OCI-LY7 (cell line): ENCODE results near the gene STRC. TPM values are rescaled to one million over a fixed set of nuclear protein-coding genes. Genes with fewer than 3 reads are reported as not detected.

Experiments used
- BruUV-seq: library from RNA; stranded (reverse); fragments of 400-500 nt; replicated peaks from 2 replicates; lab custom pipeline; 2021; lab: Mats Ljungman, UMichigan
- CTCF ChIA-PET: fragments of 300-600 bp; sonication (Branson Sonifier 250); formaldehyde crosslinking; loops from one replicate; lab custom pipeline; 2022; ENCODE audit warnings: antibody characterized with exemption; ENCODE audit not compliant: unreplicated experiment; lab: Charles Lee
- POLR2A ChIA-PET: fragments of 300-600 bp; sonication (Branson Sonifier 250); formaldehyde crosslinking; loops from one replicate; lab custom pipeline; 2022; ENCODE audit warnings: antibody characterized with exemption; lab: Charles Lee
- DNase-seq: peaks from one replicate; pipeline ENCODE4 v3.0.0-alpha.2; 2015; ENCODE audit warnings: low spot score
- H2AFZ ChIP-seq: fragments of 200-600 bp; sonication (generic), shearing (Covaris generic); 2 replicates; pipeline ENCODE4 v1.6.1; 2014; ENCODE audit warnings: mild to moderate bottlenecking, antibody characterized with exemption, low read length, moderate library complexity
- H3K27ac ChIP-seq: fragments of 200-600 bp; sonication (generic); 2 replicates; pipeline ENCODE4 v1.5.1; 2014; ENCODE audit warnings: mixed run types, low read depth, mild to moderate bottlenecking, moderate library complexity, low read length, inconsistent platforms; ENCODE audit not compliant: poor library complexity, severe bottlenecking
- H3K36me3 ChIP-seq: fragments of 200-600 bp; sonication (generic); 2 replicates; pipeline ENCODE4 v1.6.1; 2014; ENCODE audit warnings: mild to moderate bottlenecking, antibody characterized with exemption, low read length, moderate library complexity, mixed read lengths; ENCODE audit not compliant: insufficient read depth
- H3K4me1 ChIP-seq: fragments of 200-600 bp; sonication (generic); 2 replicates; pipeline ENCODE4 v1.5.1; 2014; ENCODE audit warnings: mild to moderate bottlenecking, low read length; ENCODE audit not compliant: insufficient read depth, poor library complexity, severe bottlenecking
- H3K4me2 ChIP-seq: fragments of 200-600 bp; sonication (generic); 2 replicates; pipeline ENCODE4 v1.6.1; 2014; ENCODE audit warnings: mild to moderate bottlenecking, low read length
- H3K4me3 ChIP-seq: fragments of 200-600 bp; sonication (generic); 2 replicates; pipeline ENCODE4 v1.5.1; 2014; ENCODE audit warnings: mild to moderate bottlenecking, low read depth, low read length; ENCODE audit not compliant: poor library complexity, severe bottlenecking
- H3K79me2 ChIP-seq: fragments of 200-600 bp; sonication (generic); 2 replicates; pipeline ENCODE4 v1.6.1; 2016; ENCODE audit warnings: low read depth, mild to moderate bottlenecking, low read length, moderate library complexity, mixed read lengths; ENCODE audit not compliant: insufficient read depth
- H3K9me2 ChIP-seq: fragments of 200-600 bp; sonication (generic); 2 replicates; pipeline ENCODE4 v1.6.1; 2016; ENCODE audit warnings: mild to moderate bottlenecking, low read length, mixed read lengths; ENCODE audit not compliant: insufficient read depth
- H3K9me3 ChIP-seq: fragments of 200-600 bp; sonication (generic); 2 replicates; pipeline ENCODE4 v1.6.1; 2014; ENCODE audit warnings: mild to moderate bottlenecking, mixed run types, low read length, mixed read lengths
- H4K20me1 ChIP-seq: fragments of 200-600 bp; sonication (generic); 2 replicates; pipeline ENCODE4 v1.6.1; 2014; ENCODE audit warnings: mild to moderate bottlenecking, antibody characterized with exemption, low read length, moderate library complexity, mixed read lengths; ENCODE audit not compliant: insufficient read depth
- CTCF ChIP-seq: fragments of 200-600 bp; sonication (generic); conservative IDR thresholded peaks from 2 replicates; pipeline ENCODE4 v1.5.1; 2014; ENCODE audit warnings: mild to moderate bottlenecking, antibody characterized with exemption, low read length, moderate library complexity, mixed read lengths
- EZH2phosphoT487 ChIP-seq: fragments of 200-600 bp; sonication (generic); IDR thresholded peaks from 2 replicates; pipeline ENCODE4 v1.6.1; 2018; ENCODE audit warnings: low read depth, borderline replicate concordance, mild to moderate bottlenecking, mixed run types, antibody characterized with exemption, low read length, moderate library complexity, mixed read lengths
- intact Hi-C: fragments of 100-400 bp; cut with micrococcal nuclease; formaldehyde crosslinking; loops from one replicate; pipeline ENCODE4 v1.10.0; 2022; ENCODE audit not compliant: unreplicated experiment
- small RNA-seq: library from RNA; depleted of rRNA; stranded (forward); fragments of <200 nt; gene quantifications from one replicate; pipeline ENCODE3, GENCODE V24; 2014
- total RNA-seq, 2 experiments: library from RNA; depleted of rRNA in 1 of 2; stranded (reverse); fragments of >200 nt in 1 of 2; shearing (Covaris generic) in 1 of 2; gene quantifications; 2 replicates each; pipeline ENCODE4 v1.2.3, GENCODE V29; 2014 to 2022

STRC gene
- total RNA-seq, 2 experiments from 2014 or later, result 1.5 to 2.1 TPM

- CTCF ChIA-PET, result no interaction called here
Measured at GRCh38 chr15:43550527-43551363, 67.9 kb downstream of the STRC start.

More at GRCh38 chr15:43550527-43551363, 67.9 kb downstream of the STRC start:
- H3K4me1 ChIP-seq, result no peaks in the 10 kb centered on the region
- peaks cover 34% of the 10 kb centered on the region for H3K36me3 ChIP-seq
- TSS peak; percentile 51 for BruUV-seq
- POLR2A ChIA-PET, result interaction anchor here (1.3 kb wide), 1 partner anchor 10 kb away, joined by 3 read pairs; no protein-coding TSS in a partner anchor
- intact Hi-C loops, result no loop called here
- no peaks in the 10 kb centered on the region for H4K20me1 ChIP-seq
- DNase-seq, result no peak
- no peak overlapping the region for H3K4me3 ChIP-seq
- no peak overlapping the region for H3K4me2 ChIP-seq
- no peak for TF ChIP-seq EZH2phosphoT487
- TF ChIP-seq CTCF, result no peak
- no peak overlapping the region for H3K27ac ChIP-seq
- no peaks in the 10 kb centered on the region for H3K9me2 ChIP-seq
- no peak overlapping the region for H2AFZ ChIP-seq
- no peaks in the 10 kb centered on the region for H3K79me2 ChIP-seq
- H3K9me3 ChIP-seq, result peaks cover 10% of the 10 kb centered on the region

Small RNA genes within 50 kb of the gene (small RNA-seq; reads per million reads assigned to genes)
- gene PDIA3P2 (not detected), gene RNU6-554P (not detected), gene RNU6-610P (not detected)

Other genes with a start within 250 kb of the STRC start
- gene ZSCAN29, start 247.8 kb downstream of the STRC start, total RNA-seq (2014; rRNA removed; shearing (Covaris generic)), result 70.6 and 73.7 TPM in 2 replicates
- gene ZSCAN29, start 247.8 kb downstream of the STRC start, total RNA-seq (2022), result 30.2 and 34.5 TPM in 2 replicates
- gene TUBGCP4, start 247.7 kb downstream of the STRC start, total RNA-seq (2014; rRNA removed; shearing (Covaris generic)), result 31.4 and 36.0 TPM in 2 replicates
- 43.9 and 44.9 TPM in 2 replicates for gene TUBGCP4, start 247.7 kb downstream of the STRC start, total RNA-seq (2022)
- gene TP53BP1, start 125.6 kb downstream of the STRC start, total RNA-seq (2014; rRNA removed; shearing (Covaris generic)), result 69.3 and 88.1 TPM in 2 replicates
- gene TP53BP1, start 125.6 kb downstream of the STRC start, total RNA-seq (2022), result 51.8 and 55.1 TPM in 2 replicates
- 3.8 and 4.0 TPM in 2 replicates for gene MAP1A, start 101.2 kb downstream of the STRC start, total RNA-seq (2014; rRNA removed; shearing (Covaris generic))
- gene MAP1A, start 101.2 kb downstream of the STRC start, total RNA-seq (2022), result 2.7 and 3.3 TPM in 2 replicates
- gene PPIP5K1, start 28.6 kb downstream of the STRC start, total RNA-seq (2014; rRNA removed; shearing (Covaris generic)), result 67.5 and 70.2 TPM in 2 replicates
- 89.5 and 89.8 TPM in 2 replicates for gene PPIP5K1, start 28.6 kb downstream of the STRC start, total RNA-seq (2022)
- gene CKMT1B, start 24.8 kb downstream of the STRC start, total RNA-seq (2014; rRNA removed; shearing (Covaris generic)), result 0.25 and 0.51 TPM in 2 replicates
- gene CKMT1B, start 24.8 kb downstream of the STRC start, total RNA-seq (2022), result 3.8 and 4.1 TPM in 2 replicates
- gene CATSPER2, start 30.0 kb upstream of the STRC start, total RNA-seq (2014; rRNA removed; shearing (Covaris generic)), result 15.3 and 34.7 TPM in 2 replicates
- 13.9 and 17.0 TPM in 2 replicates for gene CATSPER2, start 30.0 kb upstream of the STRC start, total RNA-seq (2022)
- 0.16 and 0.28 TPM in 2 replicates for gene CKMT1A, start 75.1 kb upstream of the STRC start, total RNA-seq (2014; rRNA removed; shearing (Covaris generic))
- 4.0 and 6.1 TPM in 2 replicates for gene CKMT1A, start 75.1 kb upstream of the STRC start, total RNA-seq (2022)
- 79.1 and 82.1 TPM in 2 replicates for gene PDIA3, start 127.6 kb upstream of the STRC start, total RNA-seq (2014; rRNA removed; shearing (Covaris generic))
- 243 and 293 TPM in 2 replicates for gene PDIA3, start 127.6 kb upstream of the STRC start, total RNA-seq (2022)
- 296 and 306 TPM in 2 replicates for gene ELL3, start 158.2 kb upstream of the STRC start, total RNA-seq (2014; rRNA removed; shearing (Covaris generic))
- gene ELL3, start 158.2 kb upstream of the STRC start, total RNA-seq (2022), result 116 and 134 TPM in 2 replicates
- gene SERF2, start 173.5 kb upstream of the STRC start, total RNA-seq (2014; rRNA removed; shearing (Covaris generic)), result 581 and 622 TPM in 2 replicates
- gene SERF2, start 173.5 kb upstream of the STRC start, total RNA-seq (2022), result 1,328 and 1,370 TPM in 2 replicates
- gene SERINC4, start 181.4 kb upstream of the STRC start, total RNA-seq (2014; rRNA removed; shearing (Covaris generic)), result 0.23 and 0.60 TPM in 2 replicates
- 1.1 and 1.9 TPM in 2 replicates for gene SERINC4, start 181.4 kb upstream of the STRC start, total RNA-seq (2022)
- gene HYPK, start 181.8 kb upstream of the STRC start, total RNA-seq (2014; rRNA removed; shearing (Covaris generic)), result 16.1 and 25.0 TPM in 2 replicates
- 48.9 and 53.6 TPM in 2 replicates for gene HYPK, start 181.8 kb upstream of the STRC start, total RNA-seq (2022)
- 25.3 and 43.4 TPM in 2 replicates for gene MFAP1, start 205.9 kb upstream of the STRC start, total RNA-seq (2014; rRNA removed; shearing (Covaris generic))
- gene MFAP1, start 205.9 kb upstream of the STRC start, total RNA-seq (2022), result 57.2 and 72.1 TPM in 2 replicates
- gene WDR76, start 208.2 kb upstream of the STRC start, total RNA-seq (2014; rRNA removed; shearing (Covaris generic)), result 126 and 139 TPM in 2 replicates
- gene WDR76, start 208.2 kb upstream of the STRC start, total RNA-seq (2022), result 170 and 186 TPM in 2 replicates